GM19395 (cell line): Measurements from ENCODE around the gene SLC52A3.
"Not testable (repeated sequence)": the region's sequence is repeated elsewhere in the genome, so short reads cannot be mapped to it uniquely, and the experiment has no call there.

ENCODE experiments used
- ATAC-seq: cut with Tn5 transposase; IDR thresholded peaks from one replicate; pipeline ENCODE4 v1.9.1; 2021; ENCODE audit warnings: mild to moderate bottlenecking, moderate library complexity; ENCODE audit not compliant: unreplicated experiment

Gene SLC52A3

GRCh38 chr20:730005-730404 is 38.3 kb downstream of the SLC52A3 start:
- ATAC-seq, result no peak

- no peak for ATAC-seq
Observed at GRCh38 chr20:728256-728944, 39.9 kb downstream of the SLC52A3 start.

DNA sequence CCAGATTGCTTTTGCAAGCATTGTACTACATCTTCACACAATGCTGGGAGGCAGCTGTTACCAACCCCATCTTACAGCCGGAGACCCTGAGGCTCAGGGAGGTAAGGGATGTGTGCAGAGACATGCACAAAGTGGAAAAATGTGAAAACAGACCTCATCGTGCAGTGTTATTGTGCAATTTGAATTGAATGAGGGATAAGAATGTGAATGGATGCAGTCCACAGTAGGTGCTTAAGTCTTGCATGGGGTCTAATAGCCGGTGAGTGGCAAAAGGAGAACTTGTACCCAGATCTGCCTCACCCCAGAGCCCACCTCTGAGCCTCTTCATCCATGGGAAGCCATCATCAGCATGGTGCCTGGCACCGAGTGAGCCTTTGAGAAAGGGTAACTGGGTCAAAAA is 42.1 kb downstream of the SLC52A3 start:
- no peak for ATAC-seq

DNA sequence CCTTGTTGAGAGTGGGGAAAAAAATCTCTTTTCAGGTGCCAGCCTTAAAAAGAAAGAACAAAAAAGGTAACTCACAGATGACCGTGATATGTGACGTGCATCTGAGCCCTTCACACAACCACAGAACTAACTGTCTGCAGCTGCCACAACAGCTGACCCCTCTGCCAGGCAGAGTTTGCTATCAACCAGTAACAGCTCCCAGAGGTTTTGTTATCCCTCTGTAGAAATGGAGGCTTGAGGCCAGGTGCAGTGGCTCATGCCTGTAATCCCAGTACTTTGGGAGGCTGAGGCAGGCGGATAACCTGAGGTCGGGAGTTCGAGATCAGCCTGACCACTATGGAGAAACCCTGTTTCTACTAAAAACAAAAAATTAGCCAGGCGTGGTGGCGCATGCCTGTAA is 42.8 kb downstream of the SLC52A3 start:
- ATAC-seq, result no peak

GRCh38 chr20:724797-725196 is 43.5 kb downstream of the SLC52A3 start:
- ATAC-seq, result not testable (repeated sequence)

DNA sequence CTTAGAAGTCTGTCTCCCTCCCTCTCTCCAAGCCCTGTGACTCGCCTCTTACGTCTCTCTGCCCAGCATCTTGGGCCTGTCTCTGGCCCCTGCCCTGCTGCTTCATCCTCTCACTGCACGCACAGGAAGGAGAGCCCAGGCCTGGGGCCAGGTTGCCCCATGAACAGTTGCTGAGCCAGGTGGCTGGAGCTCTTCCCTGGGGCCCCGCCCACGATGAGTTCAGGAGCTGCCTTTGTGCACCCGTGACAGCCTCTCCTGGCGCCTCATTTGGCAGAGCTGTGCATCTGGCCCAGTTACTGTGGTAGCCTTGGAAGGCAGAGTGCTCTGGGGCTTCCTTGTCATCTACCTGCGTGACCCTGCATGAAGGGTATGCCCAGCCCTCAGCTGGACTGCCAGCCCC is 44.5 kb downstream of the SLC52A3 start:
- ATAC-seq, result no peak

GRCh38 chr20:722822-723644 is 45.3 kb downstream of the SLC52A3 start:
- no peak for ATAC-seq

DNA sequence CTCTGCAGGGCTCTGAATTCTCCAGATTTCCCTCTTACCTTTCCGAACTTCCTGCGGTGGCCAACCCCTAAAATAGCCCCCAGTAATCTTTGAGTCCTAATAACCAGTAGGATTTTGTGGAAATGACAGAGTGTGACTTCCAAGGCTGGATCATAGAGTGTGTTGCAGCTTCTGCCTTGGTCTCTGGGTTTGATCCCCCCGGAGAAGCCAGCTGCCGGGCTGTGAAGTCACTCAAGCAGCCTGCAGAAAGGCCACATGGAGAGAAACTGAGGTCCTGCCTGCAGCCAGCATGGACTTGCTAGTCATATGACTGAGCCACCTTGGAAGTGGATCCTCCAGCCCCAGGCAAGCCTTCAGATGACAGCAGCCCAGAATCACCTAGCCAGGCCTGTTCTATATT is 46.4 kb downstream of the SLC52A3 start:
- ATAC-seq, result no peak

- ATAC-seq, result no peak
Observed at GRCh38 chr20:719816-720215, 48.5 kb downstream of the SLC52A3 start.

- no peak for ATAC-seq
Observed at GRCh38 chr20:719068-719467, 49.2 kb downstream of the SLC52A3 start.

- ATAC-seq, result no peak
Observed at GRCh38 chr20:717832-718231, 50.5 kb downstream of the SLC52A3 start.

- no peak for ATAC-seq
Observed at GRCh38 chr20:717271-717670, 51.0 kb downstream of the SLC52A3 start.

DNA sequence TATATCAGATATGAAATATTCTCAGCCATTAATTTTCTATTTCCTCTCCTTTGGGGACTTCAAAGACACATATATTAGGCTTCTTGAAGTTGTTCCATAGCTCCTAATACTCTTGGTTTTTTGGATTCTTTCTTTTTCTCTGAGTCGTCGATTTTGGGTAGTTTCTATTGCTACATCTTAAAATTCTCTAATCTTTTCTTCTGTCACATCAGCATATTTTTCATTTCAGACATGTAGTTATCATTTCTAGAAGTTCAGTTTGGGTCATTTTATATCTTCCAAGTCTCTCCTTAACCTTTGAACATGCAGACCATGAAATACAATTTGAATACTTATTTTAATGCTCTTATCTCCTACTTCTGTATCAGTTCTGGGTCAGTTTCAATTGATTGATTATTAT is 53.8 kb downstream of the SLC52A3 start:
- ATAC-seq, result no peak

DNA sequence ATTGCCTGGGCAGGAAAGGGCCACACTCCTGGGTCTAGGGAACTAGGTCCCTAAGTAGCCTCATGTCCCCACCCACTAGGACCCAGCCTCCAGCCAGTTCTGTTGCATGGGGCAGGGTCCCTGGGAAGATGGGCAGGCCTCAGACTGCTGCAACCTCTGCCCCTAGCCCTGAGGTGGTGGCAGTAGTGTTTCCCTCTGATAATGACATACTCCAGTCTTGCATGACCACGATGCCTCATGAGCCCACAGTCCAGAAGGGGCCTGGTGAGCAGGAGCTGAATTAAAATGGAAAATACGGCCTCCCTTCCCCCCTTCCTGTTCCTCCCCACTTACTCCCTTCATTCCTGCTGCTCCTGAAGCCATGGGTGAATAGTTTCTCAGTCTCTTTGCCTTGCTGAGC is 56.7 kb downstream of the SLC52A3 start:
- ATAC-seq, result no peak

DNA sequence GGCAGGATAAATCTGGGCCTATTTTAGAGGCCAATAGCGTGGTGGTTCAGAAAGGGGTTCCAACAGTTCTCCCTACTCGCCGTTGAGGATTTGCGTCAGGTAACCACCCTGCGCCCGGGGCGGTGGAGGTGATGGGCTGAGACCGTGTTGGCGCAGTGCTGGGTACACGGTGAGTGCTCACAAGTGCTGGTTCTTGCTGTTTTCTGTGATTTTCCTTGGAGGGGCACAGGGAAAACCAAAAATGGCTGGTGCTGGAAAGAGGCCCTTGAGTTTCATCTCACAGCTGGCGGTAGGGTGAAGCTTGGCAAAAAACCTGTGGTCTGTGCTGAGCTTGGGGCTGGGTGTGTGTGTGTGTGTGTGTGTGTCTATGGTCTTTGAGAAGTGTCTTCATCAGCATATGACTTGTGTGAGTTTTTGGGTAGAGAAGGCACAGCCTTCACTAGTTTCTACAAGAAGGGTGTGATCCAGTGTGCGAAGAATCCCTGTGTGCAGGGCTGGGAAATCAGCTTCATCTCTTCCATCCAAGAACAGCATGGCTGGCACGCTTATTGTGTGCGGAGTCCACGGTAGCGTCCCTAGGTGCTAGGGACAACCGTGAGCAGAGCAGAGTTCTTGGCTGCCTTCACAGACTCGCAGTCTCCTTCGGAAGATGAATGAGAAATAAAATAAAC is 57.4 kb downstream of the SLC52A3 start:
- no peak for ATAC-seq
